HG03378 (cell line): ENCODE measurements around the gene UTP20.
"Not testable (repeated sequence)": the region's sequence is repeated elsewhere in the genome, so short reads cannot be mapped to it uniquely, and the experiment has no call there.

ENCODE experiments used
- ATAC-seq: cut with Tn5 transposase; IDR thresholded peaks from one replicate; pipeline ENCODE4 v1.9.1; 2021; ENCODE audit warnings: mild to moderate bottlenecking, moderate library complexity; ENCODE audit not compliant: unreplicated experiment

UTP20 gene

DNA sequence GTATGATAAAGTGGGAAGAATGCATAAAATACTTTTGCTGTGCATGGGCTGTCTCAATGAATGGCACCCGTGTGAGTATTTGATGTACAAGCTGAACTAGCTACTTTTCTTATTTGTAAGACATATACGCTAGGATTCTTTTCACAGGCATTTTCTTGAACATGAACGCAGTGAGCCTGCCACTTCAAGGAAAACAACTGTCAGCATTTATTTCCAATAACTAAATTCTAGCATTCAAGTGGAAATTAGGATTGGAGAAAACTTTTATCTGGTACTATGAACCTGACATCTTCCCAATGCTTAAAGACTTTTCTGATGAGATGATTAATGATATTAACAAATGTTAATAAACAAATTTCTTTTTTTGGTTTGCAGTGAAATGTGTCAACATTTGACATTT lies 45.7 kb downstream of the UTP20 start:
- ATAC-seq: no peak

GRCh38 chr12:101327051-101327450 lies 47.1 kb downstream of the UTP20 start:
- ATAC-seq: no peak

- ATAC-seq: no peak
These were observed 47.6 kb downstream of the UTP20 start for GRCh38 chr12:101327546-101327945.

GRCh38 chr12:101328917-101329316 lies 49.0 kb downstream of the UTP20 start:
- no peak for ATAC-seq

- no peak for ATAC-seq
These were observed 50.7 kb downstream of the UTP20 start for GRCh38 chr12:101330631-101331030.

DNA sequence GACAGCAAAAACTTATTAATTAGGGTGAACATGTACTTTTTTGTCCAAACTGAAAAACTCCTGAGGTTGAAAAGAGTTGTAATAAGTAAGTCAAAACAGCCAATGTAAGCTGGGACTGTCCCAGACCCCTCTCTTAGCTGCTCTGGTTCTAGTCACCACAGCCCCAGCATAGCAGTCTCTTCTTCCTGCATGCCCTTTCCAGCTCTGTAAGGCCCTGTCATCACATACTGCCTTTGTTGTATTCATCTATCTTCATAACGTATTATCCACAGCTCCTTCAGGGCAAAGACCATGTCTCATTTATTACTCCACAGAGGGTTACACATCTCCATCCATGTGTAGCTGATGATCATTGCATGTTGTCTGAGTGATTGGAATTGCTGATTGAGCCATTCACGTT lies 56.5 kb downstream of the UTP20 start:
- ATAC-seq: no peak

- ATAC-seq: no peak
These were observed 58.2 kb downstream of the UTP20 start for GRCh38 chr12:101338087-101338486.

DNA sequence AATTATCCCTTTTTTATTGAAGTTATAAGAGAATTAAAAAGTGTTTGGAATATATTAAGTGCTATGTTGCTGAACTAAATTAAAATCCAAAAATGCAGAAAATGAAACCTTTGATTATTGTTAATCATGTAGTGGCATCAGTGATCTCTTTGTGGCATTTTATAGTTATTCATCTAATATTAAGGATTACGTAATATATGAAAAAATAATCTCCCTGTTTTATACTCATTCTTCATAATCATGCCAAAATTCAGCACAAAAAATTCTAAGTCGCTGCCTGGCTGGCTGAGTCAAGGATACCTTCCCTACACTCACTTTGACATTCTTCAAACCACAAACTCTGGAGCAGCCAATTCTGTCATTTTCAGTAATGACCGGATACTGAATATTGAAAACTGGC lies 64.0 kb downstream of the UTP20 start:
- ATAC-seq: no peak

GRCh38 chr12:101351682-101352081 lies 71.8 kb downstream of the UTP20 start:
- no peak for ATAC-seq

DNA sequence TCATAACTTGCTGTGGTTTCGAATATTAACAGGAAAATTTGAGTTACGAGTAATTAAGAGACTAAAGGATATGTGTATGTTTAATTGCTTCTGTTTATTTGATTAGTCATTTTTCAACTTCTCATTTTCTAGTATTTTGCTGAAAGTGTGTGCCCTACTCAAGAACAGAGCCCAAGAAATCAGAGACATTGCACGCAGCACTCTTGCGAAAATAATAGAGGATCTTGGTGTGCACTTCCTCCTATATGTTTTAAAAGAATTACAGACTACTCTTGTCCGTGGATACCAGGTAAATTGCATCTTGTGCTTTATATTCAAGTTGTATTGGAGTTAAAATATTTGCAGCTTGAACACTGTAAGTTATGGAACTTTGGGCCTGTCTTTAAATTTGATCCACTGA lies 76.9 kb downstream of the UTP20 start:
- no peak for ATAC-seq

DNA sequence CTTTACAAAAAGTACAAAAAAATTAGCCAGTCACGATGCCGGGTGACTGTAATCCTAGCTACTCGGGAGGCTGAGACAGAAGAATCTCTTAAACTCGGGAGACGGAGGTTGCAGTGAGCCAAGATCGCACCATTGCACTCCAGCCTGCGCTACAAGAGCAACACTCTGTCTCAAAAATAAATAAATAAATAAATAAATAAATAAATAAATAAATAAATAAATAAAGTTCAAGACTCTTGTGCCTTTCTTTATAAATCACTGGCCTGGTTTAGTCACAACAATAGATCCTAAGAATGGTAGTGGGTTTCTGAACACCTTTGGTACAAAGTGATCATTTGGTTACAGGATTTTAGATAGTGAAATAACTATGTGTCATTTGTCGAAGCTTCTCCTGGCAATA lies 81.5 kb downstream of the UTP20 start:
- no peak for ATAC-seq

DNA sequence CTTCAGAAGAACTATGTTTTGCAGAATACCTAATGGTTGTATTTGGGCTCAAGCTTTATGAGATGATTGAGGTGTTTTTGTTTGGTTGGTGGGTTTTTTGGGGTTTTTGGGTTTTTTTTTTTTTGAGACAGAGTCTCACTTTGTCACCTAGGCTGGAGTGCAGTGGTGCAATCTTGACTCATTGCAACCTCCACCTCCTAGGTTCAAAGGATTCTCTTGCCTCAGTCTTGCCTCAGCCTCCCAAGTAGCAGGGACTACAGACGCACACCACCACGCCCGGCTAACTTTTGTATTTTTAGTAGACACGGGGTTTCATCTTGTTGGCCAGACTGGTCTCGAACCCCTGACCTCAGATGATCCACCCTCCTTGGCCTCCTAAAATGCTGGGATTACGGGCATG lies 88.1 kb downstream of the UTP20 start:
- ATAC-seq: no peak

DNA sequence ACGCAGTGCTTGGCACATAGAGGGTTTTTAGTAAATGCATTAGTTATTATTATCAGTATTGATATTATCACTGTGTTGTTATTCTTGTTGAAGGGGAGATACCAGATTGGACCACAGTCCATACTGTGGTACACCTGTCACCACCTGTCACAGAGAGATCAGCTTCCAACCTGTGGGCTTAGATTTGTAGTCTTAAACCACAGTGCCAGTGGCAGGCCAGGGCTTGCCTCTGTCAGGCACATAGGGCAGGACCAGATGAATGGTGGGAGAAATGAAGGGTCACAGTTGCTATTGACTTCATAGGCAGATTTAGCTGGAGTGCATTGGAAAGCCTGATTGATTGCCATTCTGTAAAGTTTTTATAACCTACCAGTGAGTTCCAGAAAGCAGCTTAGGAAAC lies 92.5 kb downstream of the UTP20 start:
- no peak for ATAC-seq

GRCh38 chr12:101375573-101375972 lies 95.7 kb downstream of the UTP20 start:
- no peak for ATAC-seq

- ATAC-seq: no peak
These were observed 99.2 kb downstream of the UTP20 start for GRCh38 chr12:101379149-101379548.

DNA sequence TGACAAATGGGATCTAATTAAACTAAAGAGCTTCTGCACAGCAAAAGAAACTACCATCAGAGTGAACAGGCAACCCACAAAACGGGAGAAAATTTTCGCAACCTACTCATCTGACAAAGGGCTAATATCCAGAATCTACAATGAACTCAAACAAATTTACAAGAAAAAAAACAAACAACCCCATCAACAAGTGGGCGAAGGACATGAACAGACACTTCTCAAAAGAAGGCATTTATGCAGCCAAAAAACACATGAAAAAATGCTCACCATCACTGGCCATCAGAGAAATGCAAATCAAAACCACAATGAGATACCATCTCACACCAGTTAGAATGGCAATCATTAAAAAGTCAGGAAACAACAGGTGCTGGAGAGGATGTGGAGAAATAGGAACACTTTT lies 111.3 kb downstream of the UTP20 start:
- not testable (repeated sequence) for ATAC-seq

GRCh38 chr12:101407049-101407435 lies 127.1 kb downstream of the UTP20 start:
- ATAC-seq: peak; percentile 10

- ATAC-seq: peak; percentile 71
These were observed 127.8 kb downstream of the UTP20 start, which contains the start of gene ARL1 for GRCh38 chr12:101407436-101408345. Gene ARL1 (minus strand): TSS chr12:101407772. CDS start chr12:101407645, 127 bp downstream.

DNA sequence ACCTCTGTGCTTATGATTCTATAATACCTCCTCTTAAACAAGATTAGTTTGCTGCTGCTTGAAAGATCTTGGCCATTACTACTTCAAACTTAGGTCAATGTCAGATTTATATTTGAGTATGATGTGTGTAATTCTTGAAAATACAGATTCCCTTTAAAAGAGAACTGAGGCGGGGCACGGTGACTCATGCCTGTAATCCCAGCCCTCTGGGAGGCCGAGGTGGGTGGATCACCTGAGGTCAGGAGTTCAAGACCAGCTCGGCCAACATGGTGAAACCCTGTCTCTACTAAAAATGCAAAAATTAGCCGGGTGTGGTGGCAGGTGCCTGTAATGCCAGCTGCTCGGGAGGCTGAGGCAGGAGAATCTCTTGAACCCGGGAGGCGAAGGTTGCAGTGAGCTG lies 130.3 kb downstream of the UTP20 start:
- not testable (repeated sequence) for ATAC-seq

DNA sequence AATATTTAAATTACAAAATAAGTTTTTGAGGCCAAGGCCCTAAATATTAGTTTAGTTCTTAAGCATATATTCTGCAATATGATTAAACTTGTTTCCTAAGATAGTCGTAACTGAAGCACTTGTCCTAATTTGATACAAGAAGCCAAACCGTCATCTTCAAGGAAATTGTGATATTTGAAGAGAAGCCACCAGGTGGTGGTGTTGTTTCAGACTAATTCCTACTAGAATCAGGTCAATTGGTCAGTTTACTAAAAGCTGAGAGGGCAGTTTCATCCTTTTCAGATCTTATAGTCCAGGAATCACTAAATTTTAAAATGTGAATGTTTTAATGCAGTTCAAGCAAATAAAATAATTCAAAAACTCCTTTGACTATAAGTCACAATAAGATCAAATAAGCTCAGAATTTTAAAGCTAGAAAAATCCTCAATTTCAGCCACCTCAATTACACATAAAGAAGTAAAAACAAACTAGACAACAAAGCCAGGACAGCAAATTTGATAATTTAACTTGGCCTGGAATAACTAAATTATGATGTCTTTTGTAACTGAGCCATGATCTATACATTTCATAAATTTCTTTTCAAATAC lies 134.7 kb downstream of the UTP20 start:
- ATAC-seq: peak; percentile 59

DNA sequence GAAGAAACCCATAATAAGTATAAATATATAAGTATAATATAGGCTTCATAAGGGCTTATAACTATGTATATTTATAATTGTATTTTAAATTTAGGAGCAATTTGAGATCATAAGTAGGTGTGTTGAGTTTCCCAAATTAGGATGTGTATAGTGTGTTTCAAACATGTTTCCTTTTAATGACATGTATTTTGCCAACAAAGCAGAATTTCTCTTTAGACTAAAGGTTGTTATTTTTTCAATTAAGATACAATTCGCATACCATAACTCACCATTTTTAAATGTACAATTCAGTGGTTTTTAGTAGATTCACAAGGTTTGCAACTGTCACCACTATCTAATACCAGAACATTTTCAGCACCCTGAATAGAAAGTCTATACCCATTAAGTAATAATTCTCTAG lies 135.3 kb downstream of the UTP20 start:
- no peak for ATAC-seq

- not testable (repeated sequence) for ATAC-seq
These were observed 142.2 kb downstream of the UTP20 start for GRCh38 chr12:101422066-101422465.
